ENCODE results near the gene CMTM5.
"Not testable (repeated sequence)": the region's sequence is repeated elsewhere in the genome, so short reads cannot be mapped to it uniquely, and the experiment has no call there.

CMTM5 gene

GRCh38 chr14:23411563-23412525, 35.0 kb downstream of the CMTM5 start:
- no peak overlapping the region for H3K4me3 ChIP-seq (ENCODE audit: low read depth, low read length)

DNA sequence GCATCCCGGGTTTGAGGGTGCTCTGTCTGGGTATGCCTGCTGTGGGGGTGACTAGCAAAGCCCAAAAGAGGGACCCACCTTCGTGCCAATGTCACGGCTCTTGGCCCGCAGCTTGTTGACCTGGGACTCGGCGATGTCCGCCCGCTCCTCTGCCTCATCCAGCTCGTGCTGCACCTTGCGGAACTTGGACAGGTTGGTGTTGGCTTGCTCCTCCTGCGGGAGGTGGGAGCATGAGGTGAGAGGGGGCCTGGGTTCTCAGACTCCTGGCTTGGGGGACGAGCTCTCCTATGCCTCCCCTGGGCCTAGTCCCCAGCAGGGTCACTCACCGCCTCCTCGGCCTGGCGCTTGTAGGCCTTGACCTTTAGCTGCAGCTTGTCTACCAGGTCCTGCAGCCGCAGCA, 36.8 kb downstream of the CMTM5 start:
- H3K4me3 ChIP-seq (ENCODE audit: low read depth, low read length): no peak overlapping the region

GRCh38 chr14:23414254-23414653, 37.4 kb downstream of the CMTM5 start:
- no peak overlapping the region for H3K4me3 ChIP-seq (ENCODE audit: low read depth, low read length)

DNA sequence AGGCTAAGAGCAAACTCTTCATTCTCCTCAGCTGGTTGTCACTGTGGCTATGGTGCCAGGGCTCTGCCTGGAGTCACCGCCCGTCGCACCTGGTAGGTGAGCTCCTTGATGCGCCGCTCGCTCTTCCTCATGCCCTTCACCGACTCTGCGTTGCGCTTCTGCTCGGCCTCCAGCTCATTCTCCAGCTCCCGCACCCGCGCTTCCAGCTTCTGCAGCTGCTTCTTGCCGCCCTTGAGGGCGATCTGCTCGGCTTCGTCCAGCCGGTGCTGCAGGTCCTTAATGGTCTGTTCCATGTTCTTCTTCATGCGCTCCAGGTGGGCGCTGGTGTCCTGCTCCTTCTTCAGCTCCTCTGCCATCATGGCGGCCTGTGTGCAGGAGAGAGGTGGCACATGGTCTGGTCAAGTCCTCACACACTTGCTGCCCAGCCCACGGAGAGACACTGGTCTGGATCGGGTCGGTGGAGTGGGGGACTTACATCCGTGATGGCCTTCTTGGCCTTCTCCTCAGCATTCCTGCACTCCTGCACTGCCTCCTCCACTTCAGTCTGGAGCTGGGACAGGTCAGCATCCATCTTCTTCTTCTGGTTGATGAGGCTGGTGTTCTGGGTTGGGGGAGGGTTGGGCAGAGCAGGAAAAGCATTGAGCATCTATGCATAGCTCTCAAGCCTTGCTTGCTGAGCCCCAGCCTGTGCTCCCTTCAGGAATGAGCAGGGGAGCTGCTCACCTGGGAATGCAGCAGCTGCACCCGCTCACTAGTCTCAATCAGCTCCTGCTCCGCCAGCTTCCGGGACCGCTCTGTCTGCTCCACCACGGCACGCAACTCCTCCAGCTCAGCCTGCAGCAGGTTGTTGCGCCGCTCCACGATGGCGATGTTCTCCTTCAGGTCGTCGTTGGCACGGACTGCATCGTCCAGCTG, 38.3 kb downstream of the CMTM5 start:
- no peak overlapping the region for H3K4me3 ChIP-seq (ENCODE audit: low read depth, low read length)

DNA sequence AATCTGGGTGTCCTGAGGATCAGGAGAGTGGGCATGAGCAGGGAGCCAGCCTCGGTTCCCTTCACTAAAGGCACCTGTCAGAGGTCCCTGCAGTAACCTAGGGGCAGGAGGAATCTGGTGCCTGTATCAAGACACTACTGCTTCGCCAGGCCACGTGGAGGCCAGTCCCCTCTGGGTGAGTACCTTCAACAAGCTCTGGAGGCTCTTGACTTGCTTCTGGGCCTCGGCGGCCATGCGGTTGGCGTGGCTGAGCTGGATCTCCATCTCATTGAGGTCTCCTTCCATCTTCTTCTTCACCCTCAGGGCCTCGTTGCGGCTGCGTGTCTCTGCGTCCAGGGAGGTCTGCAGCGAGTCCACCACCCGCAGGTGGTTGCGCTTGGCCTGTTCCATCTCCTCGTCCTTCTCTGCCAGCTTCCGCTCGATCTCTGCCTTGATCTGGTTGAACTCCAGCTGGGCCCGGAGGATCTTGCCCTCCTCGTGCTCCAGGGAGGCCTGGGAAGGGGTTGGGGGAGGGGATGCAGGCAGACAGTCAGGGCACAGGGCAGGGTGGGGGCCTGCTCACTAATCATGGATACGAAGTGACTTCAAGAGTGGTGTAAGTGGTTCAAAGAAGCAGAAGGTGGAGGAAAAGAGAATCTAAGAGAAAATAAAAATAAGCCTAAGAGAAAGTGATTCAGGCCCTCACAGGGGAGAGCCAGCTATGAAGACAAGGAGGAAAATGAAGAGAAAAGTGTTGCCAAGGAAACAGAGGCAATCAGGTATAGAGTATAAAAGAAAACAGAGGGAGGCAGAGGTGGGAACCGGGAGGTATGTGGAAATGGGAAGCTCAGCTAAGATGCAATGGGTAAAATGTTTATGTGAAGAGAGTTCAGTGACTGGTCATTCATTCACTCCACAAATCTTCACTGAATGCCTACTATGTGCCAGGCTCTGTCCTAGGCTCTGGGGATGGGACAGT, 39.3 kb downstream of the CMTM5 start:
- H3K4me3 ChIP-seq (ENCODE audit: low read depth, low read length): no peak overlapping the region

DNA sequence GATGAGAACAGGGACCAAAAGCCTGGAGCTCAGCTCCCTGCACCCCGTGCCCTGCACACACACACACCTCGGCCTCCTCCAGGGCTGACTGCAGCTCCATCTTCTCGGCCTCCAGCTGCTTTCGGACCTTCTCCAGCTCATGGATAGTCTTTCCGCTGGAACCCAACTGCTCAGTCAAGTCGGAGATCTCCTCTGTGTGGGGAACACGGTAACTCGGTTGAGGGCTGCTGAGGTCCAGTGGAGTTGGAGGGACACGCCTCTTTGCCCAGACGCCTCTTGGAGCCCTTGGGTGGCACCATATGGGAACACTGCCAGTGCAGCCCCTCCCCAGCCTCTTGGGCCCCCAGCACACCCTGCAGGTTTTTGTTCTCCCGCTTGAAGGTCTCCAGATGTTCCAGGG, 40.0 kb downstream of the CMTM5 start:
- no peak overlapping the region for H3K4me3 ChIP-seq (ENCODE audit: low read depth, low read length)

GRCh38 chr14:23417269-23417668, 40.4 kb downstream of the CMTM5 start:
- not testable (repeated sequence) for H3K4me3 ChIP-seq (ENCODE audit: low read depth, low read length)

GRCh38 chr14:23418021-23418420, 41.2 kb downstream of the CMTM5 start:
- H3K4me3 ChIP-seq (ENCODE audit: low read depth, low read length): no peak overlapping the region

DNA sequence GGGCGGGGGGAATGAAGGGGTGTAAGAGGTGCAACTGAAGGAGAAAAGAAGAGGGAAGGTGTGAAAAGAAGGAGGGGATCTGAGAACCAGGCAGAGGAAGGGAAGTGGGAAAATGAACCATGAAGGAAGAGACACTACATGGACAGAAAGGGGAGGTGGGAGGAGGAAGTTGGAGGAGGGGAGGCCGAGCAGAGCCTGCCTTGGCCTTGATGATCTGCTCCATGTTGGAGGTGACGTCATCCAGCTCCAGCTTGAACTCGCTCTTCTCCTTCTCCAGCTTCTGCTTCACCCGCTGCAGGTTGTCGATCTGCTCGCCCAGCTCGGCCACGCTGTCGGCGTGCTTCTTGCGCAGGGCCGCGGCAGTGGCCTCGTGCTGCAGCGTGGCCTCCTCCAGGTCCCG, 42.8 kb downstream of the CMTM5 start:
- H3K4me3 ChIP-seq (ENCODE audit: low read depth, low read length): not testable (repeated sequence)

GRCh38 chr14:23421594-23421993, 44.7 kb downstream of the CMTM5 start:
- H3K4me3 ChIP-seq (ENCODE audit: low read depth, low read length): no peak overlapping the region

DNA sequence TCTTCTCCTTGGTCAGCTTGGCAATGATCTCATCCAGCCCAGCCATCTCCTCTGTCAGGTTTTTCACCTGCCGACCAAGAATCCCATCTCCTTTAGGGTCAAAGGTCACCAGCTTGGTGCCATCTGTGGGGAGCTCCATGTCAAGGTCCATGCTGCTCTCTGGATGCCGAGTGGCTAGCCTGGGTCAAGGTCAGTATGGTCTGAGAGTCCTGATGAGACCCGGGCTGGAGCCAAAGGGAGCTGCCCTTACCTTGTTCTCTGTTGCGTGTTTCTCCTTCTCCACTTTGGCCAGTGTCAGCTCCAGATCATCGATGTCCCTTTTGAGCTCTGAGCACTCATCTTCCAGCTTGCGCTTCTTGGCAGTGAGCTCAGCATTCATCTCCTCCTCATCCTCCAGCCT, 46.8 kb downstream of the CMTM5 start:
- H3K4me3 ChIP-seq (ENCODE audit: low read depth, low read length): no peak overlapping the region

DNA sequence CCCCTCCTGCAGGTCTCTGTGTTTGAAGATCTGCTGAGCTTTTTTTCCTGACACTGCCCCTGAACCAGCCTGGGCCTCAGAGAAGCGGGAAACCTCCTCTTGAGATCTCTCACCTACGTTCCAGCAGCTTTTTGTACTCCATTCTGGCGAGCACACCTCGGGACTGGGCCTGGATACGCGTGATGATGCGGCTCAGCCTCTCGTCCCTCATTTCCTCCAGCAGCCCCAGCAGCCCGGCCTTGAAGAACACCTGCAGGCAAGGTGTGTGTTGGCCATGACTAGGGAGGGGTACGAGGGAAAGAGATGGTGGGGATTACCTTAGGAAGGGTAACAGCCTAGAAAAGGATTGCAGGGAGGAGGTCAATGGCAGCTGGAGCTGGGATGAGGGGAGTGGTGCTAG, 48.3 kb downstream of the CMTM5 start:
- H3K4me3 ChIP-seq (ENCODE audit: low read depth, low read length): no peak overlapping the region

- H3K4me3 ChIP-seq (ENCODE audit: low read depth, low read length): not testable (repeated sequence)
Measured at GRCh38 chr14:23425798-23426197, 49.0 kb downstream of the CMTM5 start.

- no peak overlapping the region for H3K4me3 ChIP-seq (ENCODE audit: low read depth, low read length)
Measured at GRCh38 chr14:23428686-23429495, 52.0 kb downstream of the CMTM5 start.
